HG03575 (cell line): ENCODE data around the gene NTM.

ENCODE experiments used
- ATAC-seq: cut with Tn5 transposase; IDR thresholded peaks from one replicate; pipeline ENCODE4 v1.9.1; 2021; ENCODE audit not compliant: unreplicated experiment, insufficient number of reproducible peaks, low FRiP score; ENCODE audit errors: extremely low read depth

Gene NTM

DNA sequence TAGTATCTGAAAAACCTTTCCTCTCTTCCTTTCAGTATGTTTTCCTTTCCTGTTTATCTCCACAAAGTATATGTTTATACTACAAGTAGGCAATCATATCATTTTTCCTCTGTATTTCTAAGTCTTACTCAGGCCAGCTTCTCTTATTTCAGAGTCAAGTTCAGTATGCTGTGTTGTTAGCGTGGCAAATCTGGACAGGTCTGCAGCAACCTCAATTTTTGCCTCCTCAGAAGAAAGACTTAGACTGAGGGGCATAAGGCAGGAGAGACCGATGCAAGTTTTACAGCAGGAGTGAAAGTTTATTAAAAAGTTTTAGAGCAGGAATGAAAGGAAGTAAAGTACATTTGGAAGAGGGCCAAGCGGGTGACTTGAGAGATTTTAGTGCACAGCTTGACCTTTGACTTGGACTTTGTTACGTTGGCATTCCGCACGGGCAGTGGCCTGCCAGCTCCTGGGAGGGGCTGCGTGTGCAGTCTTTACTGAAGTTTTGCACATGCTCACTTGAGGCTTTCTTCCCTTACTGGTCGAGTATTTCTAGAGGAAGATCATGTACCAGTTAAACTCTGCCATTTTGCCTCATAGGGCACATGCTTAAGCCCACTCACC lies 343.2 kb downstream of the NTM start:
- no peak for ATAC-seq

GRCh38 chr11:131717616-131718015 lies 347.2 kb downstream of the NTM start:
- no peak for ATAC-seq

DNA sequence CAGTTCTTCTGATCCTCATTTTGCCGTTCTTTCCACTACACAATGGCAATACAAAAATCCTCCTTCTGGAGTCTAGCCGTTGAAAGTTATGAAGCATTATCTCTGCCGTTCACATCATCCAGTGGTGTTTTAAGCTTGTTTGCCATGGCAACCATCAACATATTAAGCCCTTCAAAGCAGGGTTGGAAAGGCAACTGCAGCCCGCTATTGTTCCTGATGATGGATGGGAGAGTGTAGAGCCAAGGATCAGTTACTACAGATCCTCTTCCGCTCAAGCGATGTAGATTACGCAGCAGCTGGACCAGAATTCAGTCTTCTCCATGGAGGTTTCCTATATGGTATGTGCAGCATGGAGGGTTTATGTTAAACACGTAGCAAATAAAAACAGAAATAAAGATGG lies 352.7 kb downstream of the NTM start:
- no peak for ATAC-seq

GRCh38 chr11:131724436-131724975 lies 354.1 kb downstream of the NTM start:
- no peak for ATAC-seq

DNA sequence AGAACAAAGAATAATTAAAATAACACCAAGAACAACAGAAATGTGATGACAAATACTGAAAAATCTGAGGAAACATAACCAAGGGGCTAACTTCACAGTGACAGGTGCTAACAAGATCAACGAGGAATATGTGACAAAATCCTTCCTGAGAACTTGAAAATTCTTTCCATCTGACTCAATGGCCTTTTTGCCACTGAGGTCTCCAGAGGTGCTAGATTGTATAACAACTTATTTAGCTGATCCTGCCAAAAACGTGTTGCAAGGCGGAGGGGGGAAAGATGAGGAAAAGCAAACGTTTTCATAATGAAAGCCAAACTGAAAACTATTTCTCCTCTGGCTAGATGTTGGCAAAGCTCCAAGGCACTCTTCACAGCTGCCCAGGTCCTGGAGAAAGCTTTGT lies 364.5 kb downstream of the NTM start:
- ATAC-seq, result no peak

DNA sequence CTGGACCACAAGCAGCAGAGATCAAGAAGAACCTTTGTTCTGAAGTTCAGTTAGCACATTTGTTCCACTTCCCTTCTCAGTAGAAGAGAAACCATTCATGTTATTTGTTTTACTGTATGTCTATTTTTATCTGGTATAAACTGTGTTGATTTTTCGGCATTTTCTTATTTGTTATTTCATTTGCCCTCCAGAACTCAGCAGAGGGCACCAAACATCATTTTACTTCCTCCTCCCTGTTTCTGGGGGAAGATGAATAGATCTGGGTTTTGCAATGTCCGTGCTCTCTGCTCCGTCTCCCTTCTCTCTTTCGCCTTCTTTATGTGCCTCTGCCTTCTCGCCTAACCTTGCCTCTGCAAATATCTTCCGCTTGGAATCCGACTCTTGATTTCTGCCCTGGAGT lies 366.9 kb downstream of the NTM start:
- no peak for ATAC-seq

DNA sequence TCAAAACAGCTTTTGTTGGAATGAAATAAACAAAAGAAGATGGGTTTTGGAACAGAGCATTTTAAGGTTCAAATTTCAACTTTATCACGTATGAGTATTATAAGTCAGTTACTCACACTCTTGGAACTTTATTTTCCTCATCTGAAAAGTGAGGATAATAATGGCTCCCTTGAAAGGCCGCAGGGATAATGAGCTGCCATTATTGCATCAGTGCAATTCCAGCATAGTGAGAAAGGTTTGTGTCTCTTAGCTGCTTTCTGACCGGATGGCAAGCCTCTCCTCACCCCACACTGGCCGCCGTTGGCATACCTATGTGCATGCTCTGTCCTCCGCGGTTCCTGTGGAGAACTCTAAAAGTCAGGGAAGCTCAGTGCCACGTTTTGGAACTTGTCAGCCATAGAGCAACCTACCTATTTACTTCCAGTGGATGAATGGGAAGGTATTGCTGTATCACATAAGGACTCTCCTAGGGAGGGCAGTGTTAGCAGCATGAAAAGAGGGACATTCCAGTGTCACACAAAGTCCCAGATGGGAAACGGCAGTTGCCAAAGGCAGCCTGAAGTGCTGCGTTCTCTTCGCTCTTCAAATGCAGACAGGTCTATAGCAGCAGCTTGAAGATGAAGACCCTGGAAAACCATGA lies 368.9 kb downstream of the NTM start:
- no peak for ATAC-seq

DNA sequence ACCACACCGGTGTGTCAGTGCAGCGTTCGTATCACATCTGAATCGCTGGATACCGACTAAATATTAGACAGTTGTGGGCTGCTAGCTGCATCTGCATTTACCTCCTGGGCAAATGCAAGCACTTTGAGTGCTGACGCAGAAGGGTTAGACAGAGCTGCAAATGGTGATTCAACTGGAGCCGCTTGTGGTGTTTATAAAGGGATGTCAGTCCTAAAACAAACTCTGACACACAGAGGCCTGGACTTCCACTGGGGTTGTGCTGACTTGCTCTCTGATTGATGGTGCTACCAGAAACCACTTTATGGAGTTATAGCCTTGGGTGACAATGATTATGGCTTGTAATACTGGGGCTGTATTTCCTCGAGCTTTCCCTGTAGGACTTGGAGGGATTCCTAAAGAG lies 374.4 kb downstream of the NTM start:
- ATAC-seq, result no peak

DNA sequence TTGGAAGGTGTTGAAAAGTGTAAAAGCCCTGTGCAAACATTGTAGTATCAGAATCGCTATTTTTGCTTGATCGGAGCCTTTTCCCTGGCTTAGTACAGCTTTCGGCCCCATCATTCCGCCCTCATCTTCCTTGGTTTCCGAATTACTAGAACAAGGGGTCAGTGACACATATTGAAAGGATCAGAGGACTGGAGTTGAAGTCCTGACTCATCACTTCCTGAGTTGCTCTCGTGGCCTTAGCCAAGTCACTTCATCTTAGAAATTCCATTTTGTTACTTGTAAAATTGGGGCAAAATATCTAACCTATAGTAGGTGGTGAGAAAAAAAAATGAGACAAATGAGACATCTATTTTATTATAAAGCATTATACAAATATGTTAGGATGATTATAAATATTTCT lies 375.0 kb downstream of the NTM start:
- ATAC-seq, result no peak

DNA sequence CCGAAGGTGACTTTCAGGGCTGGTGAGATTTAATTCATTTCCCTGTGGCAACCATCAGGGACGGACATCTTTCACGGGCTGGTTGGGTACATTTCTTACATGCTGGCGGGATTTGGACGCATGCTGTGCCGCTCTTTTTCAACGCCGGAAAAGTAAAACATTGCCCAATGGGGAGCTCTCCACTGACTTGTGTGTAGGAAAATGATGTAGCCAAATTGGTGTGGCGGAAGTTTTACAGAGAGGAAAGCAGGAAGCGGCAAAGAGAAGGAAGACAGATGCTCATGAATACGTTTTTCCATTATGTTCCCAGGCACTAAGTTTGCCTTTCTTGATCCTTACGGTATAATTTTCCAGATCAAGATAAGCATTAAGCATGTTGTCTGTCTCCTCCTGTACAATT lies 375.8 kb downstream of the NTM start:
- ATAC-seq, result no peak

GRCh38 chr11:131748151-131749050 lies 378.0 kb downstream of the NTM start:
- no peak for ATAC-seq

- ATAC-seq, result no peak
Observed at GRCh38 chr11:131749101-131749500, 378.7 kb downstream of the NTM start.

DNA sequence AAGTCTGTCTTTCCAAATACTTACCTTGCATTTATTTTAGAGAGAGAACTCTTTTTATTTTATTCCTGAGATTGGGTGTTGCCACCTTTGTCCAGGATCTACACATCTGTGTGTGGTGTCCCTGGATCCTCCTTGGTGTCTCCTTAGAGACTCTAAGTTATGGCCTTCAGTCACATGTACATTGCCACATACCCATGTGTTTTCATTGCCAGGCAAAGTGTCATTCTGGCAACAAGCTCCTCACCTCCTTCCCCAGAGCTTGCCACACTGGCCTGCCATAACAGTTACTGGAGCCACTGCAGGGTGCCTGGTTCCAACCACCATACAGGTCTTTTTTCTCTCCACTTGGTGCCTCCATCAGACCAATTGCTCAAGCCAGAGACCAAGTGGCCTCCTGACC lies 379.7 kb downstream of the NTM start:
- no peak for ATAC-seq

DNA sequence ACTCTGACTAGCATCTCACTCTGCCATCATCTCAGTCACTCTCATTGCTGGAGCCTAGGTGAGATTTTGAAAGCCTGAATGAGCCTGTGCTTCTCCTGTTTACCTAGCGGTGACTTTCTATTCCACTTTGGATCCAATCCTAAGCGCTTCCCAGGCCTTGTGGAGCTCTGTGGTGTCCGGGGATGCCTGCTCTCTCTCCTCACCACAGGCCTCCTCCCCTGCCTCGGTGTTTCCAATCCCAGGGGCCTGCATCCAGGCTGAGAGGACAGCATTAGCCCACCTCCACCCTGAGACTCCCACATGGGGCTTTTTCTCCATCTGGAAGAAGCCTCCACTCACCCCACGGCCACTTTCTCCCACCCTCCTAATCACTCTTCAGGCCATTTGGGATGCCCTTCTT lies 380.3 kb downstream of the NTM start:
- ATAC-seq, result no peak

GRCh38 chr11:131754671-131755070 lies 384.3 kb downstream of the NTM start:
- ATAC-seq, result no peak

- no peak for ATAC-seq
Observed at GRCh38 chr11:131756479-131757110, 386.2 kb downstream of the NTM start.

DNA sequence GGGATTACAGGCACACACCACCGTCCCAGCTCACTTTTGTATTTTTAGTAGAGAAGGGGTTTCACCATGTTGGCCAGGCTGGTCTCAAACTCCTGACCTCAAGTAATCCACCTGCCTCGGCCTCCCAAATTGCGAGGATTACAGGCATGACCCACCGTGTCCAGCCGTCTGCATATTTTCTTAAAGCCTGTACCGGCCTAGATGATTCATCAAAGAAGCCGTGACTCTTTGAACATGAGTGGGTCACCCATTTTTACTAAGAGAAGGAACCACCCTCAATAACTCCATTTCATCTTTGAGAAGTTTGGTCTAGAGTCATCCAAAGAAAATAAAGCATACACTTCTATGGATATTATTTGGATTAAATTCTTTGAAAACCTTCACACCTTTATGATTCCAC lies 388.3 kb downstream of the NTM start:
- no peak for ATAC-seq

GRCh38 chr11:131759140-131759539 lies 388.7 kb downstream of the NTM start:
- ATAC-seq, result no peak
